22Rv1 (cell line): ENCODE measurements around the gene FBXW12.

Experiments
- ZFX ChIP-seq: fragments of 450-650 bp; IDR thresholded peaks from 2 replicates; pipeline ENCODE4 v1.6.1; 2017; ENCODE audit warnings: antibody characterized with exemption, borderline replicate concordance
- TF ChIP-seq, protein P1 (sequence below): fragments of 450-650 bp; IDR thresholded peaks from 2 replicates; pipeline ENCODE4 v1.5.1; 2017; ENCODE audit warnings: mild to moderate bottlenecking

DNA sequence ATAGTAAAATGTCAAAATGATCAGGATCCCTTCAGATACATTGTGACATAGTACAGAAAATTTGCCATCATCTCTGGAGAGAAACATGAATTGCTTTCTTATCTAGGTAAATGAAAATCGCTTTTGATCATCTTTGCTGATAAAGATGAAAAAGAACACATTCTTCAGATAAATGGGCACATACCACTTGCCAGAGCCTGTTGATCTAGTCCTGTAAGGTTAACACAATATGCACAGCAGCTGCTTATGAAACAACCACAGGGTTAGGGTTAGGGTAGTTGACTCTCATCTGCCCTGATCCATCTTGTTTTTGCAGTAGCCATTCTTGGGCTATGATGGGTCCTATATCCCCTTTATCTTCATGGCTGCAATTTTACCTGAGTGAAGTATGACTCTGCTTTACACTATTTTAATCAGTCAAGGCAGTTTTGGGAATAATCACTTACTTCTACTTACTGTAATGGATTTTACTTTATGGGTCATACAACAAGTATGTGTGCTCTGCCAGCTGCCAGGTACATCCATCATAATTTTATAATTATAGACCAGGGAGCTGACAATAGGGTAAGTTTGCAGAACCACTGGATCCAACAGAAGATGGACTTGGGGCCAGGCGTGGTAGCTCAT, 26.0 kb upstream of the FBXW12 start:
- TF ChIP-seq, protein P1, sequence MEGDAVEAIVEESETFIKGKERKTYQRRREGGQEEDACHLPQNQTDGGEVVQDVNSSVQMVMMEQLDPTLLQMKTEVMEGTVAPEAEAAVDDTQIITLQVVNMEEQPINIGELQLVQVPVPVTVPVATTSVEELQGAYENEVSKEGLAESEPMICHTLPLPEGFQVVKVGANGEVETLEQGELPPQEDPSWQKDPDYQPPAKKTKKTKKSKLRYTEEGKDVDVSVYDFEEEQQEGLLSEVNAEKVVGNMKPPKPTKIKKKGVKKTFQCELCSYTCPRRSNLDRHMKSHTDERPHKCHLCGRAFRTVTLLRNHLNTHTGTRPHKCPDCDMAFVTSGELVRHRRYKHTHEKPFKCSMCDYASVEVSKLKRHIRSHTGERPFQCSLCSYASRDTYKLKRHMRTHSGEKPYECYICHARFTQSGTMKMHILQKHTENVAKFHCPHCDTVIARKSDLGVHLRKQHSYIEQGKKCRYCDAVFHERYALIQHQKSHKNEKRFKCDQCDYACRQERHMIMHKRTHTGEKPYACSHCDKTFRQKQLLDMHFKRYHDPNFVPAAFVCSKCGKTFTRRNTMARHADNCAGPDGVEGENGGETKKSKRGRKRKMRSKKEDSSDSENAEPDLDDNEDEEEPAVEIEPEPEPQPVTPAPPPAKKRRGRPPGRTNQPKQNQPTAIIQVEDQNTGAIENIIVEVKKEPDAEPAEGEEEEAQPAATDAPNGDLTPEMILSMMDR = no peak
- TF ChIP-seq ZFX = no peak
